ENCODE results near the gene HHAT.

Gene HHAT

GRCh38 chr1:210446479-210446878, 117.8 kb downstream of the HHAT start:
- peak; percentile 92 for DNase-seq

GRCh38 chr1:210447456-210448057, 118.9 kb downstream of the HHAT start:
- no peak for DNase-seq

- peak; percentile 59 for DNase-seq
These were observed 119.7 kb downstream of the HHAT start for GRCh38 chr1:210448297-210448892.

GRCh38 chr1:210455840-210456603, 127.3 kb downstream of the HHAT start:
- DNase-seq = no peak

- no peak for DNase-seq
These were observed 128.1 kb downstream of the HHAT start for GRCh38 chr1:210456731-210457255.

DNA sequence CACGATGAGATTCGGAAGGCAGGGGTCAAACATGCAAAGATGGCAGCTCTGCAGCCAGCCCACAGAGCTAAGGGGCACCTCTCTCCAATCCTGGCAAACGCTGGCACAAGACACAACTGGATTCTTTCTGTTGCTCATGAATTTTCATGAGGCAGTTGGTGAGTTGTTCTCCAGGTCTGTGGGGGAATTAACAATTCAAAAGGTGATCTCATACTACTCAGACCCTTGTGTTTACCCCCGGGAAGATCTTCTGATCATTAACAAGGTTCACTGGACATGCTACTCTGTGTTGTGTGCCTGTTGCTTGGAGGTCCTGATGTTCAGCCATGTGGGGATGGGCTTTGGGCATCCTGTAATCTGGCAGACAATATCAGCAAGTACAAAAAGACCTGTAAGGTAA, 128.9 kb downstream of the HHAT start:
- DNase-seq = no peak

DNA sequence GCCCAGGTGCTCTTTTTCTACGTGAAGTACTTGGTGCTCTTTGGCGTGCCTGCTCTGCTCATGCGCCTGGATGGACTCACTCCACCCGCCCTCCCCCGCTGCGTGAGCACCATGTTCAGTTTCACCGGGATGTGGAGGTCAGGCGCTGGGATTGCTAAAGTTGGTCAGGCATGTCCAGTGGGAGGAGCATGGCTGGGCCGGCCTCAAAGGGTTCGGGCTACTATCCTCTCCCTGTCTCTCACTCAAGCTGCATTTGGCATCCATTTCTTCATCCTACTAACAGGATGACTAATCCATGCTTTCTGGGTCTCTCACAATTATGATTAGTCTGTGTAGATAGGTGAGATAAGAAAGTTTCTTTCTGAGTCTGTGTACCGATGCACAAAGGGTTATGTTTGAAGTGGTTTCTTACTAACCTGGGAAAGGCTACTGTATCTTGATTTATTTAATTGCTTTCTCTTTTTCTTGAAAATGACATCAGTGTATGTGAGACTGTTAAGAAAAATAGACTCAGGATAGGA, 135.9 kb downstream of the HHAT start:
- DNase-seq = peak; percentile 79

GRCh38 chr1:210465150-210465549, 136.4 kb downstream of the HHAT start:
- no peak for DNase-seq

GRCh38 chr1:210467440-210468043, 138.8 kb downstream of the HHAT start:
- no peak for DNase-seq

DNA sequence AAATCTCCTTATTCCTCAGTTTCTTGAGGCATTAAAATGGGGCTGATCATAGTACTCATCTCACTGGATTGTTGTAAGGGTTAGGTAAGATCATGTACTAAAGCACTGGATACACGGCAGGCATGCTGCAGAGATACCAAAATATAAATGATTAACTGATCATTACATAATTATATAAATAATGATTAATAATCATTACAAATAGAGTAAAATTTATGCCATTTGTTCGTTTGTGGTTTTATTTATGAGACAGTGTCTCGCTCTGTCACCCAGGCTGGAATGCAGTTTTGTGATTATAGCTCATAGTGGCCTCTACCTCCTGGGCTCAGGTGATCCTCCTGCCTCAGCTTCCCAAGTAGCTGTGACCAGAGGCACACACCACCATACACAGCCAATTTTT, 140.7 kb downstream of the HHAT start:
- DNase-seq = no peak

DNA sequence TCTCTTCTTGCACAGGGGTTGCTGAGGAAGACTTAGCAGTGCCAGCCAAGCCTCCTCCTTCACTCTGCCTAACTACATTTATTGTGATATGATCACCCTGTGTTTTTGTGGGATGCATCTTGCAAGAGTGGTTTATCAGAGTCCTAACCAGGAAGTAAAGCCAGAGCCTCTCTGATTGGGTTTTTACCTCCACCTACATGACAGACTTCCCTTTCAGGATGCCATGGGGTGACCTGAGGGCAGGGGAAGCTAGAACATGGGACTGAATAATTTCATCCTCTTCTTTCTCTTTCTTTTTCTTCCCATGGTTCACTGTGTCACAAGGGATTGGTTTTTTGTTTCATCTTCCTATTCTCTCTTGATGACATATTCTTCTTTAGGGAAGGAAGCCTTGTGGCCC, 146.6 kb downstream of the HHAT start:
- DNase-seq = no peak

DNA sequence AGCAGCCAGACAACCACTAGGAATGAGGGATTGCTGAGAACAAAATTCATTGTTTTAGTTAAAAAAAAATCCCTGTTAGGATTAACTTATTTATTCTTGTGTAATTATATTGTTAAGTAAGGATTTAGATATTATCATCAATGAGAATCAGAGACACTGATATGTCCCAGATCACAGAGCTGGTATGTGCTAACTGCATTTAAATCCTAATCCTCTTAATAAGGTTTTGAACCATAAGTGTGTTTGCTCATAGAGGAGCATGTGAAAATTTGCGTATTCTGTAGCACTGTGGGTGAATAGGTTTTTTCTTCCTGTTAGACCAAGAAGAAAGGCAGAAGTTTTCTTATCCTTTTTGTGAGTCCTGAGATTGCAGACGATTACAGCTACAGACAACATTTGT, 147.1 kb downstream of the HHAT start:
- no peak for DNase-seq

DNA sequence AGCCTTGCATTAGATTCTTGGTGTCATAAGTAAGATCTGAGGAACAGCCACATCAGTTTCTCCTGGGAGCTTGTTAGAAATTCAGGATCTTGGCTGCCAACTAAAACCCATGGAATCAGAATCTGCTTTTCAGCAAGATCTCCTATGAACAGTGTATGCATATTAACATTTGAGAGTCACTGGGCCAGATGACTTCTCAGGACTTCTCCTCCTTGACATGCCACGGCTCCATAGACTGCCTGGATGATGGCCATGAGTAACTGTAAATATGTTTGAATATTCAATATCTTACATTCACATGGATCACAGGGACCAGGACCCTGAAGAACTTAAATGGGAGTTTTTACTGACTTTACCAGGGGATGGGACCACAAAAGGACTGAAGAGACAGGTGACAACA, 148.0 kb downstream of the HHAT start:
- no peak for DNase-seq

- DNase-seq = no peak
These were observed 148.7 kb downstream of the HHAT start for GRCh38 chr1:210477328-210477924.

GRCh38 chr1:210478820-210479219, 150.1 kb downstream of the HHAT start:
- no peak for DNase-seq

DNA sequence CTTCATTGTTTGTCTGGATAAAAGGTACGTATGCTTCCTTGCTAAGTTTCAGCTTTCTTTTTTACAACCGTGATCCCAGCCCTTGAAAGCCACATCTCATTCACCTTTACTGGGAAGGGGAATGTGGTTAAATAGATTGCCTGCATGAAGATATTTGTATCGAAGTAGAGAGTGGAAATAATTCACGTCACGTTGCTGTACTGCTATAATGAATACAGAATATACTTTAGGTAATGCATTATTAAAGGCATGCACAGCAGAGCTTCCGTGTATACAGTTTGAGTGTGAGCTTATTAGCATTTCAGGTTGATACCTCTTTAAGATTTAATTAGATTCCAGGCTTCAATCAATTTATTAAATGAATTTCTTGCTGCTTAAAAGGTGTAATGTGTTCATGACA, 153.8 kb downstream of the HHAT start:
- DNase-seq = no peak

DNA sequence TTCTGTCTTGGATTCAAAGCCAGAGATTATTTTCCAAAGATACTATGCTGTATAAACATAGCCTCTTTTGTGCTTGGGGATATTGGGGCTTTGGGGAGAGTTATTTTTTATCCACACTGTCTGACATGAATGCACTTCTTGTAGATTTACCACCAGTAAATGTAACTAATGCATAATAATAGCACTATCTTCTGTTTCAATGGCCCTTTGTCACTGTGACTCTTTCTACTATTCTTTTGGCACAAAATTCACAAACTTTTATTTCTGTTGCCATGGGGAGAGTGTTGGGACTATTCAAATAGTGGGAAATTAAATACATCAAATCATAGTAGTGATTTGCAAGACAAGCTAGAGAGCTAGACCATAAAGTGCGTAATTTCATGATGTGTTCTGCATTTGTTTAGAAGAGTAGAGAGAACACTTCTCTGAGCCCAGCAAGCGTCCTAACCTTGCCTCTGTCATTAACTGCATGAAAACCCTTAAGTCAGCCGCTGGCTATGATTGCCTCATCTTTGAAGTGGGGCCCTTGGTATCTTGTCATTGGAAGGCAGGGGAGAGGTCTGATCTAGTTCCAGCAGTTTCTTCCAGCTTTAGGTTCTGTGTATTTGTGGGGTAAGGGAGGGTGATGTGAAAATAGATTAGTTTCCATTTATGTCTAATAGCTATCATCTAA, 154.4 kb downstream of the HHAT start:
- DNase-seq = no peak

DNA sequence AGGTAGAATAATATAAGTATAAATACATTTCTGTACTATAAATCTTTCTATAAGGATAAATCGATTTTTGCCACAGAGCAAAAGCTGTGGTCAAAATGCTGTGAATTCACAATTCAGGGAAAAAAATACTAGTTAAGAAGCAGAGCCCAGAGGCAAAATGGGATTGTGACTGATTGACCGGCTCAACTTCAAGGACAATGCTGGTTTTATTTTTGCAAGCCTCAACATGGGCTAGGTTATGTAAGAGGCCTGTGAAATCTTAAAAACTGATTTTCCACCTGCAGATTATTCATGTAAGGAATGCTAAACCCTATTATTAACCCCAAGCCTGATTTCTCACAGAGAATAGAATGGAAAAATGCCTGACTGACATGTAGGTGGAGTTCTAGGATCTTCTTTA, 155.1 kb downstream of the HHAT start:
- no peak for DNase-seq

GRCh38 chr1:210487021-210487420, 158.3 kb downstream of the HHAT start:
- no peak for DNase-seq

GRCh38 chr1:210489491-210489890, 160.8 kb downstream of the HHAT start:
- DNase-seq = no peak

- no peak for DNase-seq
These were observed 162.1 kb downstream of the HHAT start for GRCh38 chr1:210490781-210491180.

DNA sequence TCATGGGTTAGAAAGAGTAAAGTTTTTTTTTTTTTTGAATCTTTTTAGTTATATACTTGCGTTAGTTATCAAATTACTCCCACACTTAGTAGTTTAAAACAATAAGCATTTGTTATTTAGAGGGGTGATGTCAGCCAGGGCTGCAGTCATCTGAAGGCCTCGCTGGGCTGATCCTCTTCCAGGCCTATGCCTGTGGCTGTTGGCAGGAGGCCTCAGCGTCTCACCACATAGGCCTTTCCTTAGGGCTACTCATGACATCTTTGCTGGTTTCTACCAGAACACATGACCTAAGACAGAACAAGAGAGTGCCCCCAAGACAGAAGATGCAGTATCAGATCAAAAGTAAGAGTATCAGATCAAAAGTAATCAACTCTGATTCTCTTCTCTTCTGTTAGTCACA, 167.4 kb downstream of the HHAT start:
- DNase-seq = no peak

DNA sequence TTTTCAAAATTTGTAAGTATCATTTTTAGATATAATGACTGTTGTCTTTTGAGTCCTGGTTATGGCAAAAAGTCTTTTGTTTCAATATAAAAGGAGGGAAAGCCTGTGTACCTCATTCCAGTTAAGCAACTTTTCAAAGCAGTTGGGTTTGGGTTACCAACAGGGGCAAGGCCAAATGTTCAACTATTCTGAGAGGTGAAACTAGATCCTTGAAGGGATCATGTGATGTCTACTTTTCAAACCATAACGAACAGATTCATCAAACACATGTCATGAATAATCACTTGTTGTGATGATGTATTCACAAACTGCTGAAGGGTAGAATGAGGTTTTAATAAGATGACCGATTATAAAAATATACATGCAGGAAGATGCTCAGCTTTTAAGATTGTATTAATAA, 171.3 kb downstream of the HHAT start:
- DNase-seq = no peak
